G401.6 (cell line): ENCODE data around the gene ABCC1.
"Not testable (repeated sequence)": the region's sequence is repeated elsewhere in the genome, so short reads cannot be mapped to it uniquely, and the experiment has no call there.

Experiments used
- FAIRE-seq: peaks from 2 replicates; lab custom pipeline; 2012; peaks lifted over from hg19 to GRCh38; lab: Jason Lieb, UNC

Gene ABCC1

GRCh38 chr16:15967655-15968315, 18.4 kb downstream of the ABCC1 start:
- no peak for FAIRE-seq

GRCh38 chr16:15970202-15970601, 20.8 kb downstream of the ABCC1 start:
- no peak for FAIRE-seq

GRCh38 chr16:15970743-15971439, 21.5 kb downstream of the ABCC1 start:
- no peak for FAIRE-seq

GRCh38 chr16:15971440-15971815, 22.0 kb downstream of the ABCC1 start:
- FAIRE-seq, result no peak

- no peak for FAIRE-seq
These were observed 22.8 kb downstream of the ABCC1 start for GRCh38 chr16:15972046-15972868.

- no peak for FAIRE-seq
These were observed 24.0 kb downstream of the ABCC1 start for GRCh38 chr16:15973421-15973820.

- no peak for FAIRE-seq
These were observed 24.6 kb downstream of the ABCC1 start for GRCh38 chr16:15974057-15974456.

- no peak for FAIRE-seq
These were observed 25.8 kb downstream of the ABCC1 start for GRCh38 chr16:15975172-15975571.

GRCh38 chr16:15976225-15976812, 26.9 kb downstream of the ABCC1 start:
- FAIRE-seq, result no peak

GRCh38 chr16:15976929-15977637, 27.7 kb downstream of the ABCC1 start:
- FAIRE-seq, result no peak

GRCh38 chr16:15979801-15980200, 30.4 kb downstream of the ABCC1 start:
- no peak for FAIRE-seq

GRCh38 chr16:15980329-15980728, 30.9 kb downstream of the ABCC1 start:
- no peak for FAIRE-seq

GRCh38 chr16:15981382-15981781, 32.0 kb downstream of the ABCC1 start:
- FAIRE-seq, result no peak

GRCh38 chr16:15982194-15982915, 32.9 kb downstream of the ABCC1 start:
- not testable (repeated sequence) for FAIRE-seq

GRCh38 chr16:15983898-15984297, 34.5 kb downstream of the ABCC1 start:
- no peak for FAIRE-seq

GRCh38 chr16:15985144-15985543, 35.7 kb downstream of the ABCC1 start:
- FAIRE-seq, result no peak

GRCh38 chr16:15986261-15986660, 36.8 kb downstream of the ABCC1 start:
- no peak for FAIRE-seq

- no peak for FAIRE-seq
These were observed 39.0 kb downstream of the ABCC1 start for GRCh38 chr16:15988268-15989013.

- no peak for FAIRE-seq
These were observed 41.5 kb downstream of the ABCC1 start for GRCh38 chr16:15990902-15991301.

GRCh38 chr16:15993128-15993527, 43.7 kb downstream of the ABCC1 start:
- no peak for FAIRE-seq

- FAIRE-seq, result no peak
These were observed 44.1 kb downstream of the ABCC1 start for GRCh38 chr16:15993541-15993940.
